GM12878 (cell line): ENCODE results near the gene DPY19L1. TPM values are rescaled to one million over a fixed set of nuclear protein-coding genes. Genes with fewer than 3 reads are reported as not detected.

Source experiments
- ATAC-seq: fragments of 200-7000 bp; cut with Tn5 transposase; 3 replicates; pipeline ENCODE4 v1.9.1; 2020; ENCODE audit warnings: mild to moderate bottlenecking, moderate library complexity
- BruUV-seq: library from RNA; stranded (reverse); fragments of 400-500 nt; replicated peaks from 2 replicates; lab custom pipeline; 2021; lab: Mats Ljungman, UMichigan
- CTCF ChIA-PET: fragments of 300-600 bp; sonication (Branson Sonifier 250); formaldehyde crosslinking; extraction: SDS; loops from one replicate; lab custom pipeline; 2021; ENCODE audit warnings: inconsistent platforms; lab: Yijun Ruan, JAX
- POLR2A ChIA-PET: fragments of 350-600 bp; formaldehyde crosslinking; extraction: SDS; loops from one replicate; lab custom pipeline; 2021; ENCODE audit warnings: inconsistent platforms; lab: Charles Lee
- RAD21 ChIA-PET: fragments of 300-600 bp; sonication (Branson Sonifier 250); formaldehyde crosslinking; loops from one replicate; lab custom pipeline; 2023; ENCODE audit warnings: antibody characterized with exemption; ENCODE audit not compliant: unreplicated experiment; lab: Charles Lee
- SMC1A ChIA-PET: fragments of 300-600 bp; sonication (Branson Sonifier 250); formaldehyde crosslinking; loops from one replicate; lab custom pipeline; 2023; ENCODE audit not compliant: unreplicated experiment, uncharacterized antibody; lab: Charles Lee
- DNase-seq: peaks from one replicate; pipeline ENCODE4 v3.0.0-alpha.2; 2011; ENCODE audit warnings: low read depth, low spot score
- FAIRE-seq: peaks from 3 replicates; lab custom pipeline; 2011; peaks lifted over from hg19 to GRCh38; lab: Jason Lieb, UNC
- H2AFZ ChIP-seq: 2 replicates; pipeline ENCODE4 v1.6.0; 2011; ENCODE audit warnings: low read depth, low read length, control low read depth; ENCODE audit not compliant: control insufficient read depth
- H3K27ac ChIP-seq: 2 replicates; pipeline ENCODE4 v1.5.1; 2011; ENCODE audit warnings: control low read depth; ENCODE audit not compliant: control insufficient read depth, insufficient read depth
- H3K27me3 ChIP-seq, 2 experiments: replicated peaks in 1 of 2; 2 replicates each; pipeline versions ENCODE4 v1.6.0 to v1.6.1; 2011; ENCODE audit warnings: low read length in 1 of 2; ENCODE audit not compliant: control insufficient read depth in 2 of 2, insufficient read depth in 2 of 2
- H3K36me3 ChIP-seq, 2 experiments: 2 replicates each; pipeline ENCODE4 v1.5.1; 2011; ENCODE audit warnings: low read length in 1 of 2; ENCODE audit not compliant: control insufficient read depth in 2 of 2, insufficient read depth in 2 of 2
- H3K4me1 ChIP-seq: 2 replicates; pipeline ENCODE4 v1.6.1; 2011; ENCODE audit warnings: mild to moderate bottlenecking, low read length, moderate library complexity, mixed read lengths; ENCODE audit not compliant: control insufficient read depth, insufficient read depth
- H3K4me2 ChIP-seq: 2 replicates; pipeline ENCODE4 v1.6.0; 2011; ENCODE audit warnings: control low read depth; ENCODE audit not compliant: control insufficient read depth, insufficient read depth
- H3K4me3 ChIP-seq: fragments of 200-600 bp; sonication (generic); 2 replicates; pipeline ENCODE4 v1.5.1; 2016
- H3K79me2 ChIP-seq: 2 replicates; pipeline ENCODE4 v1.6.0; 2011; ENCODE audit warnings: low read length; ENCODE audit not compliant: control insufficient read depth, insufficient read depth
- H3K9ac ChIP-seq: 2 replicates; pipeline ENCODE4 v1.8.0; 2011; ENCODE audit warnings: low read length, control low read depth, mixed read lengths; ENCODE audit not compliant: control insufficient read depth, insufficient read depth
- H3K9me3 ChIP-seq: replicated peaks from 3 replicates; pipeline ENCODE4 v1.5.1; 2011; ENCODE audit warnings: mild to moderate bottlenecking, low read length; ENCODE audit not compliant: control insufficient read depth, insufficient read depth
- H4K20me1 ChIP-seq: 2 replicates; pipeline ENCODE4 v1.6.0; 2011; ENCODE audit not compliant: control insufficient read depth, insufficient read depth
- E2F4 ChIP-seq: IDR thresholded peaks from 2 replicates; pipeline ENCODE4 v1.6.1; 2012; ENCODE audit warnings: low read depth, low read length, improper control_type of control experiment
- MTA2 ChIP-seq: fragments of 450-650 bp; IDR thresholded peaks from 2 replicates; pipeline ENCODE4 v1.6.1; 2016; ENCODE audit warnings: low read depth, mild to moderate bottlenecking, moderate library complexity
- RUNX3 ChIP-seq: IDR thresholded peaks from 2 replicates; pipeline ENCODE4 v1.6.1; 2012; ENCODE audit warnings: low read length, inconsistent platforms
- SREBF1 ChIP-seq: IDR thresholded peaks from 2 replicates; pipeline ENCODE4 v1.6.1; 2012; ENCODE audit warnings: mild to moderate bottlenecking, low read length
- YBX1 ChIP-seq: fragments of 450-650 bp; IDR thresholded peaks from 2 replicates; pipeline ENCODE4 v1.6.1; 2016; ENCODE audit warnings: antibody characterized with exemption
- ZBED1 ChIP-seq: IDR thresholded peaks from 2 replicates; pipeline ENCODE4 v1.6.1; 2016; ENCODE audit warnings: borderline replicate concordance
- WGBS: methylation state at CpG from one replicate; pipeline ENCODE4 v1.1.6; 2016; ENCODE audit warnings: low lambda C conversion rate; ENCODE audit not compliant: insufficient replicate concordance, insufficient coverage; ENCODE audit errors: missing lambda C conversion rate; 5-methylcytosine and 5-hydroxymethylcytosine counted together
- in situ Hi-C: fragments of 300-500 bp; cut with MboI; formaldehyde crosslinking; loops from 9 replicates; pipeline ENCODE4 v1.14.3; 2018; ENCODE audit warnings: mixed read lengths
- intact Hi-C: fragments of 100-400 bp; cut with micrococcal nuclease; formaldehyde crosslinking; loops from one replicate; pipeline ENCODE4 v1.14.2; 2022; ENCODE audit not compliant: unreplicated experiment
- polyA plus RNA-seq, 11 experiments: library from polyadenylated mRNA; depleted of rRNA in 4 of 11; unstranded in 6 of 11; stranded (reverse) in 5 of 11; fragments of >200 nt; fragmentation: Nextera tagmentation in 4 of 11; fragmentation: Illumina TruSeq in 1 of 11; extraction: Ambion mirVana in 4 of 11; extraction: Trizol in 1 of 11; gene quantifications; 1 replicate in 1 of 11; 2 replicates in 10 of 11; pipeline versions ENCODE4 v1.2.1 to v1.2.3, GENCODE V29; 2011 to 2016; ENCODE audit warnings: inconsistent platforms in 2 of 11, missing spikeins in 2 of 11, low read depth in 1 of 11
- total RNA-seq, 4 experiments: library from RNA; depleted of rRNA in 3 of 4; stranded (reverse); fragments of >200 nt in 3 of 4; fragmentation: Illumina TruSeq in 1 of 4; extraction: Trizol in 1 of 4; gene quantifications; 2 replicates each; pipeline versions ENCODE4 v1.2.1 to v1.2.3, GENCODE V29; 2013 to 2021

The DPY19L1 gene
- total and polyA plus RNA-seq, 10 of the 15 experiments (the other 5 are each of a cell fraction or from before 2014, with no cell fraction given) = 0.47 to 35.4 (median 3.8) TPM

GRCh38 chr7:35040906-35041305 lies 3.6 kb upstream of the DPY19L1 start:
- intact Hi-C loops (no loop called here), in situ Hi-C loops (no loop called here)
- H3K4me1 ChIP-seq = no peaks in the 10 kb centered on the region
- TF ChIP-seq YBX1 (no peak), MTA2 (no peak), SREBF1 (no peak), RUNX3 (no peak), E2F4 (no peak)
- ATAC-seq (no peak), DNase-seq (no peak), FAIRE-seq (no peak)
- no peak overlapping the region for H3K9ac ChIP-seq
- H3K27me3 ChIP-seq = no peaks in the 10 kb centered on the region
- POLR2A ChIA-PET = no interaction called here
- no peaks in the 10 kb centered on the region for H4K20me1 ChIP-seq
- no TSS peak for BruUV-seq
- H3K79me2 ChIP-seq = no peaks in the 10 kb centered on the region
- H3K9me3 ChIP-seq = no peaks in the 10 kb centered on the region
- H3K27ac ChIP-seq = no peak overlapping the region
- no peak overlapping the region for H3K4me2 ChIP-seq
- H3K4me3 ChIP-seq = no peak overlapping the region
- RAD21 ChIA-PET = interaction anchor here (0.6 kb wide), 1 partner anchor 284 kb away, joined by 4 read pairs; no protein-coding TSS in a partner anchor
- H2AFZ ChIP-seq = no peak overlapping the region
- no peaks in the 10 kb centered on the region for H3K36me3 ChIP-seq
- CTCF ChIA-PET = interaction anchor here (0.6 to 1.3 kb wide), 4 partner anchors 14 to 583 kb away, joined by 3 to 4 read pairs (median 3); no protein-coding TSS in a partner anchor
- SMC1A ChIA-PET = no interaction called here

GRCh38 chr7:35039343-35039742 lies 2.1 kb upstream of the DPY19L1 start:
- Histone ChIP-seq H3K36me3 (no peaks in the 10 kb centered on the region), H3K27me3 (no peaks in the 10 kb centered on the region), H3K4me2 (no peak overlapping the region), H3K79me2 (no peaks in the 10 kb centered on the region), H2AFZ (no peak overlapping the region), H3K4me1 (peaks cover 5% of the 10 kb centered on the region), H4K20me1 (no peaks in the 10 kb centered on the region), H3K27ac (no peak overlapping the region), H3K9me3 (no peaks in the 10 kb centered on the region), H3K9ac (no peak overlapping the region), H3K4me3 (no peak overlapping the region)
- ATAC-seq = no peak
- no peak for TF ChIP-seq ZBED1
- BruUV-seq = no TSS peak
- ChIA-PET SMC1A (no interaction called here), RAD21 (no interaction called here), CTCF (interaction anchor here (0.6 to 5.5 kb wide), 2 partner anchors 278 to 654 kb away, joined by 3 to 46 read pairs; no protein-coding TSS in a partner anchor), POLR2A (no interaction called here)
- FAIRE-seq = no peak
- WGBS = 45% methylated on average over 5 of the region's 5 CpGs
- DNase-seq = no peak
- in situ Hi-C loops = no loop called here
- intact Hi-C loops = loop anchor here (5.0 to 10.0 kb wide), 2 partner anchors 112 to 715 kb away; no protein-coding TSS in a partner anchor
